Endometrial microvascular endothelial cells (primary cell): ENCODE data around the gene MPG. TPM values are rescaled to one million over a fixed set of nuclear protein-coding genes. Genes with fewer than 3 reads are reported as not detected.
"Not testable (repeated sequence)": the region's sequence is repeated elsewhere in the genome, so short reads cannot be mapped to it uniquely, and the experiment has no call there.

Experiments used
- in situ Hi-C: cut with HindIII; loops from 2 replicates; pipeline ENCODE4 v1.10.0; 2017; ENCODE audit warnings: low sequenced_read_pairs, low pct_unique_long_range_greater_than_20kb; ENCODE audit errors: inconsistent ontology term
- total RNA-seq: library from RNA; depleted of rRNA; stranded (reverse); fragments of >200 nt; gene quantifications from one replicate; pipeline ENCODE4 v1.2.3, GENCODE V29; 2015; ENCODE audit errors: inconsistent ontology term

Gene MPG
- total RNA-seq, 1 donor from 2014 or later: 160 TPM

DNA sequence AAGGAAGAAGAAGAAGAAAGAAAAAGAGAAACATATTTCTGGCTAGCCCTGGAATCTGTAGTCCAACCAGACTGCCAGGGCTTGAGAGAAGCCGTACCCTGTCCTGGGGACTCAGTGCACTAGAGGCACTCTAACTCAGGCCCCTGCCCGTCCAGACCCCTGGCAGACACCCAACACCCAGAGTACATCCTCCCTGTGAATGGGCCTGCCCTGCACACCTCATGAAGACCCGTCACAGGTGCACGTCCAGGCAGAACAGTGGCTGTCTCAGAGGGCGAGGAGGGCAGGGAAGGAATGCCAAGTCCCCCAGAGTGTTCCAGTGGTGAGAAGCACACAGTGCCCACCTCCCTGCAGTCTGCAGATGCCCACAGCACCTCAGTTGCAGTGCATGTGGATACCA is 23.0 kb downstream of the MPG start:
- in situ Hi-C loops: no loop called here

DNA sequence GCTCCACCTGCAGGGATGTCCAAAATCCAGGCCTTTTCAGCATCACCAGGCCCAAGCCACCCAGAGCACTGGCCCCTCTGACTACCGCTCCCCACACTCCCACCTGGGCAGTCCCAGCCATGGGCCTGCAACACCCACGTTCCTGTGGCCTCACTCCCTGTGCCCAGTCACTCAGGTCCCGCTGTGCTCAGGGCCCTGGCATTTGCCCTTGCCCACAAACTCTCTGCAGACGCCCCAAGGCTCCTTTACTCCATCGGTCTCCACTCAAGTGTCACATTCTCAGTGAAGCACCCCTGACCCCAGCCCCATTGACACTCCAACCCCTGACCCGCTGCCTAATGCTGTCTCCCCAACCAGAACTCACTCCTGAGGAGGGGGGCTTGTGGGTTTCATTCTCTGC is 23.6 kb downstream of the MPG start:
- in situ Hi-C loops: no loop called here

DNA sequence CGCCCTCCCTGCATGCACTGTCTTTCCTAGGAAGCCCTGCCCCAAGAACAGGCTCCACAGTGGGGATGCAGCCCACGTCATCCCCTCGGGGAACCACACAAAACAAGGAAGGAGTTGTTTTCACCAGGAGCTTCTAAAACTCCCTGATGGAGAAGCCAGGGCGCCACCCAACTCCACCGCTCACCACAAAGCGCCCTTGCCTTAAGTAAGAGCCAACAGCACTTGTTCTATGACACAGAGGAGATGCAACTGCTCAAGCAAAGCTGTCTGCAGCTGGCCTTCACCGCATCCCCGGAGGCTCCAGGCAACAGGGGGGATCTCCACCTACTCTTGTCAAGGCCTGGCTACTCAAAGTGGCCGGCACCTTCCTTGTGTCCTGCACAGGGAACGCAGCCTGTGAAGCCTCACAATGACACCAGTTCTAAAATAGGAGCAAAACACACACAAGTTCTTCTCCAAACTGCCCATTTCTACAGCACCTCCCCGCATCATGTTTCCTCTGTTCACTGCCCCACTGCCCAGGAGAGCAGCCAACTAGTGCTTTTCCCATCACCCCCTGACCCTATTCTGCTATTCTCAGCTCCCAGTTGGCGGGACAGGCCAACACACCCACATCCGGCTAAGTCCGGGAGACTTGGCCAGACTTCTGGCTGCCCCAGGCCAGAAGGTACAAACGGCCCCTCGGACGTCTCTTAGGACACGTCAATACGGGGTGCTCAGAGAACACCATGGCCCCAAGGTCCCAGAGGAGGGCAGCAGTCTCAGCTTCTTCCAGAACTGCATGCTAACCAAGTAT is 24.2 kb downstream of the MPG start:
- in situ Hi-C loops: no loop called here

DNA sequence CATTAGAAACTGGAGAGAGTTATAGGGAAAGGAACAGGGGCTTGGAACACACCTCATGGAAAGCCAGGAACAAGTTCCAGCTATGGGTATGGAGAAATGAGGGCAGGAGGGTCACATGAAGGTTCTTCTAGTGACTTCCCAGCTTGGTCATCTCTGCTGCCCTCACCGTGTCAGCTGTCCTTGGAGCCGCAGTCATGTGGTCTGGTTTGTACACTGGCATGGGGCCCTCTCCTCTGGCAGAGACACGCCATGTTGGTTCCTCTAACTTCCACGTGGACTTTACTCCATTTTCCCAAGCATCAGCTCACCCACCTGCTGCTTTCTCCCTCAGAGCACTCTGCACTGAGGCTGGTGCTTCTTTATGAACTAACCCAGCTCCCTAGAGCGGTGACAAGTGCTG is 26.3 kb downstream of the MPG start:
- in situ Hi-C loops: no loop called here

DNA sequence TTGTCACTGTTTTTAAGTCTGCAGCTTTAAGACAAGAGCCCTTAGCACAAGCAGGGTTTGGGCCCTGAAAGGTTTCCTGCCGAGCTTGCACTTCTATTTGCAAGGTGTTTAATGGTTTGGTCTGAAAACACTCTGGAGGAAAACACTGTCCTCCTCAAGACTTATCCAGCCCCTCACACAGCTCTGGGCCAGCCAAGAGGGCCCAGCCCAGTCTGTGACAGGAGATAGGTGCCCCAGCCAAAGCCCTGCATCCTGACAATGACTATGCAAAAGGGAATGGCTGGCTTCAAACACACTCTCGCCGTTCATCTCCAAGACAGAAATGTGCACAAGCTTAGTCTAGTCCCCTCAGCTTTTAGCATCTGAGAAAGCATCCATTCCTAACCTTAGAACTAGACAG is 26.9 kb downstream of the MPG start:
- in situ Hi-C loops: no loop called here

DNA sequence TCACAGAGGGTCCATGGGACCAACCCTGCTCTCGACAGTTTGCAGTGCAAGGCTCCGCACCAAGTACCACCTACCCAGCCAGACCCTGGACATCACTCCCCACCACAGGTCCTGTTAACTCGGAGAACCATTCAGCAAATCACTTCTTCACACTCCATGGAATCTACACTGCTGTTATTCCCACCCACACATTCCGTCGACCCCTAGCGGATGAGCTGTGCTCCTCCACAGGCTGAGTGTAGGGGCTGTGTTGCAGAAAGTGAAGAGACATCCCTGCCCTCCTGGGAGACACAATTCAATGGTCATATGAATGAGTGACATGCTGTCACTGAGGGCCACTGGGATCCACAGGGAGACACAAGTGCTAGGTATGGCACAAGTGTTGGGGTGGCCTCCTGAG is 27.5 kb downstream of the MPG start:
- in situ Hi-C loops: no loop called here

DNA sequence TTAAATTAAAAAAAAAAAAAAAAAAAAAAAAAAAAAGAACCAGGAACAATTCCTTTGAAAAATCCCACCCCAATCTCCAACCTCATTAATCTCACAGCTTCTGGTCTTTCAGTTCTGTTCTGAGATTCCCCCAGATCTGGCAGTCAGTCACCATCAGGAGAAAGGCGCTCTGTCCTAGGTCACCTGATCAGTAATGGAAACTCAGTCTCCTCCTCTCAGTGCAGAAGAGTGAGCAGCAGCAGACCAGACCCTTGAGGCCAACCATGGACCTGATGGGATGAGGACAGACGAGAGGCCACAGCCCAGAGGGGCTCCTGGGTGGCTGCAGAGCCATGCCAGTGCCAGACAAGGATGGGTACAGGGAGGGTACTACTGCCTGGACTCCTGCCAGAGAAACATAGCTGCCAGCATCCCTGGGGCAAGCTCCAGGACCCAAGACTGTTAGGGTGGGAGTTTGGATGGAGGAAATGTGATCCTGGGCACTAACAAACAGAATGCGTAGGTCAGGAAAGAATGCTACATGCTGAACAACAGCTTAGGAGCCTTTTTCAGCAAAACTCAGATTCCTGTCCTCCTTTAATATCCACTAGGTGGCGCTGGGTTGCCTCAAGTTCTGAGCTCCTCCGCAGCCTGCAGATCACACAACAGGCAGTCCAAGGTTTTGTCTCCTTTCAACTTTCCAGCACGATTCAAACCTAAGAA is 28.7 kb downstream of the MPG start:
- in situ Hi-C loops: no loop called here

DNA sequence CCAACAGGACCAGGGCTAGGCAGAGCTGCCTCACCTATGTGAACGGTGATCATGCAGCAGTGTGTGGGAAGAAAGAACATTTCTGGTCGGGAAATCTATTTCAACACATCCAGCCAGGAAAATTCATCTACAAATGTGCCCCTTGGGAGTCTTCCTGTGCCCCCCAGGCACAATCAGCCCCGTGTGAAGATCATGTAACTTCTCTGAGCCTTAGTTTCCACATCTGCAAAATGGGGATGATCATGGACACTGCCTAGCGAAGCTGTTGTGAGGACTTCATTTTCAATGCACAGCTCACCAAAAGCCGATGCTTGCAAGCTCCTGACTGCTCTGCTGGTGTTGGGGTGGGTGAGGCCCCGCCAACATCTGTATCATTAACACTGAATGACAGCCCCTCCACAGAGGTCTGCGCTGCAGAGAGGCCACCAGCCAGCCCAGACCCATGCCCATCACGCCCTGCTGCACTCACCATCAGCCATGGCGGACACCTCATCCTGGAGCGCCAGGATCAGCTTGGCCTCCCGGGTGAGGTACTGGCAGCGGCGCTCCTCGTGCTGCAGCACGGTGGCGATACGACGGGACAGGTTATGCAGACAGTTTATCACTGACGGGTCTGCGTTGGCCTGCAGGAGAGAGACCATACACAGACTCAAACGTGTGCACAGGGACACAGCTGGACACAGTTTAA is 34.3 kb downstream of the MPG start:
- in situ Hi-C loops: no loop called here

DNA sequence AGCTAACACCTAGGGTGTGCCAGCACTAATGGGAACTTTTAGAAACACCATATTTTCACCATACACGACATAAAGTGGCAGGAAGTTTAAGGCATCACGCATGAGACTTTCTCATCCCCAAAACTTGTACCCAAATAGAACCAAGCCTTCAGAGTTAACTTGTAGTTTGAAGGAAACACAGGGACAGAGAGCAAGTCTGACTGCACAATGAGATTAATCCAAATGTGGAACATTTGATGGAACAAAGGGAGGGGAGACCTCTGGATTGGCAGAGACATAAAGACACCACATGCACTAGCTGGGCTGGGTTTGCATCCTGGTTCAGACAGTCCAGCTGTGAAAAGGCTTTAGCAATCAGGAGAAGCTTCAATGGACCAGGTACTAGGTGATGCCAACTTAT is 36.3 kb downstream of the MPG start:
- in situ Hi-C loops: no loop called here

DNA sequence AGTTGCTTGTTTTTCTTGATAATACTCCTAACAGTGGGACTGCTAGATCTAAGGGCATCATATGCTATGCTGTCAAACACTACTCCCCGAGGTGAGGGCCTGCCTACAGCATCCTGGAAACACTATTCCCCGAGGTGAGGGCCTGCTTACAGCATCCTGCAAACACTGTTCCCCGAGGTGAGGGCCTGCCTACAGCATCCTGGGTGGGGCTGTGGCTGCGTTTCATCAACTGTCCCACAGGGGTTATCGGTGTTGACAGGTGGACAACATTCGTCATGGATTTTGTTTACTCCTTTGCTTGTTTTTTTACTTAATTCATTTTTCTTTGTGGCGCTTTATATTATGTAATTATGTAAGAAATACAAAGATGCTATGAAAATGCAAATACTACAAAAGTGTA is 38.0 kb downstream of the MPG start:
- in situ Hi-C loops: no loop called here

DNA sequence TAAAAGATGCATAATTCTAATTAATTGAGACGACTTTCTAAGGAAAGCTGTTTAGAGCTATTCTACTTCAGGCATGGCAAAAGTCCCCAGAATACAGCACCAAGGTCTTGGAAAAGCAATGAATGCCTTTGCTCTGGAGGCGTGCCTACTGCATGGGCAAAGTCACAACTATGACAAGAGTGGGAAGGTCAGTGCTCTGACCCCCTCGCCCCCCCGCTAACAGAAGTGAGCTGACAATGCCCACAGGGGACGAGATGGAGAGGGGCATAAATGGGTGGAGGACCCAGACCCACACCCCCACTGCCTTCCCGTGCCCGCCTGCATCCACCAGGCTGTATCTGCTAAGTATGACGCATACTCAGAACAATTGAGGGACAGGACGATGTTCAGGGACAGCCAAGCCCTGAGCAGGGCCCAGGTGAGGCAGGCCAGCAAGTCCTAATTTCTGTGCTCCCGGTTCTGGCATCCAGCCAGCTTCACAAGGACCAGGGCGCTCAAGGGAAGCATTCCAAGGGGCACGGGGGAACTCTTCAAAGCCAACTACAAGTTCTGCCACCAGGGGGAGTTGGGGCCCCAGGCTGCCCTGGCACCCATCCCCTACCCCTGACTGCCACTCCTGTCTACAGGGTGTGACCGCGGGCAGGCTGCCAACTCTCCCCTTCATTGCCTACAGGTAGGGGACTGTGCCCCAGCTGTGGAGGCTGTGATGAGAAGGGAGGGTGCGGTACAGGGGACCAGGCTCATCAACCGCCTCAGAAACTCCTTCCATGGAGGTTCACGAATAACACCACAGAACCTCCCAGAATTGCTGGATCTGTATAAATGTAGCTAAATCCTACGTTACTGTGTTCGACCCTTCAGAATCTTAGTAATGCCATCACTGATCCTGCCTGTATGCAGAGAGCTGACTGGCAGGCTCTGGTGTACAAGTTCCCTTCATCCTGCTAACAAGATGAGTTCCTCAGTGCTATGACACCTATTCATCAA is 39.6 kb downstream of the MPG start:
- in situ Hi-C loops: no loop called here

DNA sequence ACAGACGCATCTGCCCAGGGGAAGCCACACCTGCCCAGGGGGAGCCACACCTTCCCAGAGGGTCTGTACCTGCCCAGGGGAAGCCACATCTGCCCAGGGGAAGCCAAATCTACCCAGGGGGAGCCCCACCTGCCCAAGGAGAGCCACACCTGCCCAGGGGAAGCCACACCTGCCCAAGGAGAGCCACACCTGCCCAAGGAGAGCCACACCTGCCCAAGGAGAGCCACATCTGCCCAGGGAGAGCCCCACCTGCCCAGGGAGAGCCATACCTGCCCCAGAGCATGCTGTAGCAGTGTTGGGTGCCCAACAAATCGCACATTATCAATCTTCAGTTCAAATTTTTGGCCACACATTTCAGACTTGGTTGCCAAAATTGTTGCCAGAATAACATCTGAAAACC is 40.8 kb downstream of the MPG start:
- in situ Hi-C loops: no loop called here

DNA sequence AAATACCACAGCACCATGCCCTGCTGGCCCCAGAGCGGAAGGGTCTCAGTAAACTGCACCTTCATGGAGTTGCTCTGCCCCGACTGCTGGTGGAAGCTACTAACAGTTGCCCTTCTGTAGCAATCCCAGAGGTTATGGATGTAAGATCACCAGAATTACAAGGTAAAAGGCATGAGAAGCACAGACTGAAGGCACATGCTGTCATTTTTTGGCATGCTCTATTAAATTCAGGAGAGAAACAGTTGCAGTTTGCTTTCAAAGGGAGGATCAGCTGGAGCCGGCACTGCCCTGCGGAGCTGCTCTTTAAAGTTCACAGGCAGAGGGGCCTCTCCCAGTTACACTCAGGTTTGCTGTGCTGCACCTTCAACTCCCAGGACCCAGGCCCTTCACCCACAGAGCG is 41.3 kb downstream of the MPG start:
- in situ Hi-C loops: no loop called here

DNA sequence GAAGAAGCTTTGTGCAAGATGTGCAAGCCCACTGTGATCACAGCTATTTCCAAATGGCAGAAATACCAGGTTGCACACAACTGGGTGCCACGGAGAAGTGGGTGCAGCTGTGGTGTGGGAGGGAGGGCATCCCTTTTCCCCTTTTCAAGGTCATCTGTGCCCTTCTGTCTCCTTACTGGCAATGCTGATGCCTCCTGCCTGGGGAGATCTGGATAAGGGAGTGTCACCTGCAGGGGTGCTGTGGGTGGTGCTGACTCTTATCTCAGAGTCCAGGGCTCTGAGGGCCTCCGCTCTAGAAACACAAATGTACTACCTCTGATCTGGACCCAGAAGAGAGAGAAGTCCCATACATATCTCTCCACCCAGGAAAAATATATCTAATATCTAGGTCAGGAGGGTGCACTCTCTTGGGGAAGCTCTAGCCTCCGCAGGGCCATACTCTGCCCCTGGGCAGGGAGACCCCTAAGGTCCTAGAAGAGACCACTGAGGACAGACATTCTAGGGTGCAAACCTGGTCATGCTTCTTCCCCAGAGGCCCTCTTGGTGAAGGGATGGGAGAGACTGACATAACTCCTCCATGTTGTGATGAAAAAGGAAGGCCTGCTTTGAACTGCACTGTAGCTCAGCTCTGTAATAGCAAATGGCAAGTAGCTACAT is 41.9 kb downstream of the MPG start:
- in situ Hi-C loops: no loop called here

DNA sequence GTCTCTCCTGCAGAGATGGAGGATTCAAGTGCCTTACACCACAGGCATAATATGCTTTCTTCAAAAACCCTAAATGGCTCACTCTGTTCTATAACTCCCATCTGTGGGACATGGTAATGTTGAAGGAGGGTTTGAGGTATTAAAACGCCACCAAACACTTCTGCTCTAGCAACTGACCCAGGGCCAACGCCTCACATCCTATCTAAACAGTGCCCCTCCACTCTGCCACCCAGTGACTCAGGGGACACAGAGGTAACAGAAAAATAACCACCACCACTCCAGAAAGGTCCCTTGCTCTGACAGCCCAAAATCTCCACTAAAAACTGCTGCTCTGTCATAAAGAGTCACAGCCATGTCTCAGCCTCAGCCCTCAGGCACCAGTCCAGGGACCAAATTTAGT is 42.7 kb downstream of the MPG start:
- in situ Hi-C loops: no loop called here

DNA sequence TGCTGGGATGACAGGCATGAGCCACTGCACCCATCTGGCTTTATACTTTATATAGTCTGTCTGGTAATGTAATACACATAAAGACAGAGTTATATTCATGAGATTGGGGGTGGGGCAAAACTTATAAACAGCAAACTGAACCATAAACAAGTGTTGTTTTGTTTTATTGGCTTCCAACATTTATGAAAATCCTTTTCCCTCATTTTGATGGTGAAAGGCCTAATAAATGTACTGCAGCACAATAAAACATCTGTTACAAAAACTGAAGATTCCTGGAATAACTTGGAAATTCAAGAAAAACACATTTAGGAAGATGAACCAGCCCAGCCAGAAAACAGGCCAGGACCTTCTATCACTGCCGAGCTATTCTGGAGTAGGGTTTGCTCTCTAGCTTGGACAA is 44.3 kb downstream of the MPG start:
- in situ Hi-C loops: no loop called here

DNA sequence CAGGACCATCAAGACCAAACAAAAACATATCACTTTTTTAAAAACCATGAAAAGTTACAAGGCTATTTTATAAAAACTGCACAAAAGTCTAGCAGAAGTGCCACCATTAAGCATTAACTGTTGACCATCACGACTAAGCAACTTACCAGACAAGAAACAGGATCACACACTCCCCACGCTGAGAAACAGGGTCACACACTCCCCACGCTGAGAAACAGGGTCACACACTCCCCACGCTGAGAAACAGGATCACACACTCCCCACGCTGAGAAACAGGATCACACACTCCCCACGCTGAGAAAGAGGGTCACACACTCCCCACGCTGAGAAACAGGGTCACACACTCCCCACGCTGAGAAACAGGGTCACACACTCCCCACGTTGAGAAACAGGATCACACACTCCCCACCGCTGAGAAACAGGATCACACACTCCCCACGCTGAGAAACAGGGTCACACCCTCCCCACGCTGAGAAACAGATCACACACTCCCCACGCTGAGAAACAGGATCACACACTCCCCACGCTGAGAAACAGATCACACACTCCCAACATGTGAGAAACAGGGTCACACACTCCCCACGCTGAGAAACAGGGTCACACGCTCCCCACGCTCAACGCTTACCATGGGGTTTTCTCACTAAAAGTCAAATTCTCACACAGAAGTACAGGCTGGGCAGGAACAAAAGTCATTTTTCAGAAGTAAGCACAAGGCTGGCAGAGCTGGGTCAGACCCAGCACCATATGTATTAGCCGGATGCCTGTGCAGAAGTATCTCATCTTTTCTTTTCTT is 45.7 kb downstream of the MPG start:
- in situ Hi-C loops: not testable (repeated sequence)

DNA sequence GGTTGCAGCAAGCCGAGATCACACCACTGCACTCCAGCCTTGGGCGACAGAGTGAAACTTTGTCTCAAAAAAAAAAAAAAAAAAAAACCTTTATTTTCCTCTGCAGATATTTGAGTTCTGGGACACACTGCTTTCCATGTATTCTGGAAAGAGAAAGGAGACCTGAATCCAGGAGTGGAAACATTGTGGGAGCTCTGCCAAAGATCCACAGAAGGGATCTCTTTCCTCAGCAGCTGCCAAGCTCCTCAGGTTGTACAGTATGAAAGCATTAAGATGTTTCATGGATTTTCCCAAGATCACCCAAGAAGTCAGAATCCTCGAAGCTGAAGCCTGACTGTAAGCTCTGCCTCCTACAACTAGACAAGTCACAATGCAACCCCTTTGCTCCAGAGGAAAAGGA is 47.0 kb downstream of the MPG start:
- in situ Hi-C loops: no loop called here
